Natural killer cell (primary cell): ENCODE data around the gene MEX3D. TPM values are rescaled to one million over a fixed set of nuclear protein-coding genes. Genes with fewer than 3 reads are reported as not detected.

Source experiments
- ATAC-seq, 3 donors: fragments of 150-1000 bp in 2 of 3; fragments of 200-7000 bp in 1 of 3; cut with Tn5 transposase; 1 replicate in 1 of 3; 2 replicates in 2 of 3; pipeline ENCODE4 v1.10.0; 2021; ENCODE audit warnings: mild to moderate bottlenecking in 2 of 3, moderate library complexity in 2 of 3
- DNase-seq, 2 donors: peaks; one replicate each; pipeline versions ENCODE4 v3.0.0 to v3.0.0-alpha.2; 2013 to 2021; ENCODE audit warnings: mixed read lengths in 1 of 2
- H3K27ac ChIP-seq: one replicate; pipeline ENCODE4 v1.5.1; 2013; ENCODE audit warnings: mild to moderate bottlenecking, low read length
- H3K27me3 ChIP-seq: one replicate; pipeline ENCODE4 v1.6.1; 2013; ENCODE audit warnings: low read length; ENCODE audit not compliant: control insufficient read depth, insufficient read depth
- H3K36me3 ChIP-seq: one replicate; pipeline ENCODE4 v1.6.1; 2013; ENCODE audit warnings: low read length; ENCODE audit not compliant: control insufficient read depth, insufficient read depth
- H3K4me1 ChIP-seq: one replicate; pipeline ENCODE4 v1.6.1; 2013; ENCODE audit warnings: low read length; ENCODE audit not compliant: control insufficient read depth, insufficient read depth
- H3K4me3 ChIP-seq: one replicate; pipeline ENCODE4 v1.5.1; 2013; ENCODE audit warnings: low read length
- H3K9me3 ChIP-seq: one replicate; pipeline ENCODE4 v1.6.1; 2013; ENCODE audit warnings: low read length; ENCODE audit not compliant: control insufficient read depth, insufficient read depth
- H3K27ac Mint-ChIP-seq, 2 donors: one replicate each; pipeline ENCODE4 v1.8.0; 2022; ENCODE audit warnings: mild to moderate bottlenecking in 2 of 2, mixed read lengths in 2 of 2, moderate library complexity in 1 of 2
- H3K27me3 Mint-ChIP-seq, 2 donors: one replicate each; pipeline ENCODE4 v1.8.0; 2022; ENCODE audit warnings: low read depth in 2 of 2, mixed read lengths in 2 of 2
- H3K36me3 Mint-ChIP-seq: one replicate; pipeline ENCODE4 v1.8.0; 2022; ENCODE audit warnings: mixed read lengths
- H3K4me1 Mint-ChIP-seq, 2 donors: one replicate each; pipeline ENCODE4 v1.8.0; 2022; ENCODE audit warnings: mixed read lengths in 2 of 2
- H3K4me3 Mint-ChIP-seq: one replicate; pipeline ENCODE4 v1.8.0; 2022; ENCODE audit warnings: mild to moderate bottlenecking, moderate library complexity, mixed read lengths
- H3K9me3 Mint-ChIP-seq, 2 donors: one replicate each; pipeline ENCODE4 v1.8.0; 2022; ENCODE audit warnings: mixed read lengths in 2 of 2
- WGBS: methylation state at CpG from one replicate; pipeline ENCODE4 v1.1.7; 2013; ENCODE audit warnings: missing lambda C conversion rate; ENCODE audit not compliant: insufficient coverage; 5-methylcytosine and 5-hydroxymethylcytosine counted together
- intact Hi-C: fragments of 100-400 bp; cut with micrococcal nuclease; formaldehyde crosslinking; loops from one replicate; pipeline ENCODE4 v1.14.2; 2022
- total RNA-seq, 4 donors: library from RNA; stranded (reverse); fragments of 120-200 nt in 1 of 4; gene quantifications; one replicate each; pipeline versions ENCODE4 v1.2.3 to v1.2.4, GENCODE V29; 2013 to 2022
- TF ChIP-seq, protein P1 (sequence below): fragments of 200-600 bp; IDR thresholded peaks from one replicate; pipeline ENCODE4 v1.8.0; 2022; ENCODE audit warnings: antibody characterized with exemption

The MEX3D gene
- total RNA-seq, 3 donors from 2014 or later (not counting 1 experiment from before 2014, with no cell fraction given) = 4.2 to 6.9 (median 4.4) TPM

DNA sequence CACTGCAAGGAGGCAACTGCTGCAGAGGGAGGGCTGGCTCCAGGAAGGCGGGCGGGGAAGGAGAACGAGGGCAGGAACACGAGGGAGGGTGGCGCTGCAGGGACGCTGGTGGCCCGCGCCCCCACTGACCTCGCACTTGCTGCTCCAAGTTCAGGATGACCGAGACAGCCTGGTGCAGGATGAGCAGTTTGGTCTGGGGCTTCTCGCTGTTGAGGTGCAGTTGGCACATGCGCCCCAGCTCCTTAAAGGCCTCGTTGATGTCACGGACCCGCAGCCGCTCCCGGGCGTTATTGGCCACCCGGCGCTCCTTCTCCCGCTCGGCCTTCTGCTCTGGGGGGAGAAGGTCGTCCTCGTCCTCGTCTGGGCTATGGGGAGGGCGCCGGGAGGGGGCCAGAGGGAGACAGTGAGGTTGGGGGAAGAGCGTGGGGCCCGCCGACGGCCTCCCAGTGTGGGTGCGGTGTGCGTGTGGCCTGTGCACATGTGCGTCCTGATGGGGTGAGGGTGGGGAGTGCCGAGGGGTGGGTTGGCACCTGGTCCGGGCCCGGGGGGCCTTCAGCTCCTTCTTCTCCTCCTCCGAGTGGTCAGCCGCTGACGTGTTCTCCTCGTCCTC is 47.1 kb upstream of the MEX3D start:
- Mint-ChIP-seq H3K27ac (peak overlapping the region in 1 of 2 donors; percentile 38), H3K4me3 (no peak overlapping the region), H3K36me3 (no peaks in the 10 kb centered on the region), H3K4me1 (peaks cover 0 to 7% of the 10 kb centered on the region in 2 donors), H3K27me3 (no peaks in the 10 kb centered on the region), H3K9me3 (no peaks in the 10 kb centered on the region)
- WGBS = 96% methylated on average over 41 of the region's 41 CpGs
- no peaks in the 10 kb centered on the region for H3K9me3 ChIP-seq
- H3K4me3 ChIP-seq = no peak overlapping the region
- no peak for DNase-seq
- no peak overlapping the region for H3K27ac ChIP-seq
- intact Hi-C loops = no loop called here
- H3K4me1 ChIP-seq = peaks cover 3% of the 10 kb centered on the region
- TF ChIP-seq, protein P1, sequence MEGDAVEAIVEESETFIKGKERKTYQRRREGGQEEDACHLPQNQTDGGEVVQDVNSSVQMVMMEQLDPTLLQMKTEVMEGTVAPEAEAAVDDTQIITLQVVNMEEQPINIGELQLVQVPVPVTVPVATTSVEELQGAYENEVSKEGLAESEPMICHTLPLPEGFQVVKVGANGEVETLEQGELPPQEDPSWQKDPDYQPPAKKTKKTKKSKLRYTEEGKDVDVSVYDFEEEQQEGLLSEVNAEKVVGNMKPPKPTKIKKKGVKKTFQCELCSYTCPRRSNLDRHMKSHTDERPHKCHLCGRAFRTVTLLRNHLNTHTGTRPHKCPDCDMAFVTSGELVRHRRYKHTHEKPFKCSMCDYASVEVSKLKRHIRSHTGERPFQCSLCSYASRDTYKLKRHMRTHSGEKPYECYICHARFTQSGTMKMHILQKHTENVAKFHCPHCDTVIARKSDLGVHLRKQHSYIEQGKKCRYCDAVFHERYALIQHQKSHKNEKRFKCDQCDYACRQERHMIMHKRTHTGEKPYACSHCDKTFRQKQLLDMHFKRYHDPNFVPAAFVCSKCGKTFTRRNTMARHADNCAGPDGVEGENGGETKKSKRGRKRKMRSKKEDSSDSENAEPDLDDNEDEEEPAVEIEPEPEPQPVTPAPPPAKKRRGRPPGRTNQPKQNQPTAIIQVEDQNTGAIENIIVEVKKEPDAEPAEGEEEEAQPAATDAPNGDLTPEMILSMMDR = no peak
- ATAC-seq = no peak
- H3K36me3 ChIP-seq = peaks cover 58% of the 10 kb centered on the region
- H3K27me3 ChIP-seq = no peaks in the 10 kb centered on the region

DNA sequence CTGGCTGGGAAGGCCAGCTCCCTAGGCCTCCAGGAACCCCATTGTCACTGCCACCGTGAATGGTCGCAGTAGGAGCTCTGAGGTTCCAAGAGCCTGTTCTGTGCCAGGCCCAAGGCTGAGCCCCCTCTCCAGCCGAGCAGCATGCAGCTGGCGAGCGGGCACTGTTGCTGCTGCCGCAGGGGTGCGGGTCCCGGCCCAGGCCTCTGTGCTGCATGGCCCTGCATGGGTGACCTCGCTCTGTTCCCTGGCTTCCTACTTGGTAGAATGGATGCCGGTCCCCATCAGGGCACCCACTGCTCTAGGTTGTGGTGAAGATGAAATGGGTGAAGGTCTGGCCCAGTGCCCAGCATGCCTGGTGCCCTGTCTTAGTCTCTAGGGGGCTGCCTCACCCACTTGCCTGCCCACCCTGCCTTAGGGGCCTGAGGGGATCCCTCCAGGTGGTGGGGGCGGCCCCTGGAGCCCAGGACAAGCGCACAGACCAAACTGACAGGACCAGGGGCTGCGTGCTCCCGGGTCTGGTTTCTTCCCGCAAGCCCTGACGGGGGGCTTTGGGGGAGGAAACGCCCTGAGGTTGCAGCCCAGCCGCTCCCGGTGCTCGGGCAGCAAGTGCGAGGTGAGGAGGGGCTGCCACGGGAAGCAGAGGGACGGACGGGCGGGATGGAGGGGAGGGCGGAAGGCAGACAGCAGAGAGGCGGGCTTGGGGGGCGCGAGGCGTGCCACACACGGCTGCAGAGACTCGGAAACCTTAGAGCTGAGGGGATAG is 45.9 kb upstream of the MEX3D start:
- no peaks in the 10 kb centered on the region for H3K27me3 Mint-ChIP-seq
- WGBS = 97% methylated on average over 32 of the region's 32 CpGs
- H3K9me3 Mint-ChIP-seq = no peaks in the 10 kb centered on the region
- no peak overlapping the region for H3K27ac ChIP-seq
- no peak for DNase-seq
- intact Hi-C loops = no loop called here
- no peak overlapping the region for H3K27ac Mint-ChIP-seq
- peaks cover 16% of the 10 kb centered on the region for H3K4me1 ChIP-seq
- H3K36me3 ChIP-seq = peaks cover 55% of the 10 kb centered on the region
- TF ChIP-seq, protein P1 = no peak
- no peak overlapping the region for H3K4me3 Mint-ChIP-seq
- H3K9me3 ChIP-seq = no peaks in the 10 kb centered on the region
- H3K27me3 ChIP-seq = no peaks in the 10 kb centered on the region
- ATAC-seq = no peak
- peaks cover 7 to 13% of the 10 kb centered on the region in 2 donors for H3K4me1 Mint-ChIP-seq
- H3K36me3 Mint-ChIP-seq = no peaks in the 10 kb centered on the region
- H3K4me3 ChIP-seq = no peak overlapping the region

DNA sequence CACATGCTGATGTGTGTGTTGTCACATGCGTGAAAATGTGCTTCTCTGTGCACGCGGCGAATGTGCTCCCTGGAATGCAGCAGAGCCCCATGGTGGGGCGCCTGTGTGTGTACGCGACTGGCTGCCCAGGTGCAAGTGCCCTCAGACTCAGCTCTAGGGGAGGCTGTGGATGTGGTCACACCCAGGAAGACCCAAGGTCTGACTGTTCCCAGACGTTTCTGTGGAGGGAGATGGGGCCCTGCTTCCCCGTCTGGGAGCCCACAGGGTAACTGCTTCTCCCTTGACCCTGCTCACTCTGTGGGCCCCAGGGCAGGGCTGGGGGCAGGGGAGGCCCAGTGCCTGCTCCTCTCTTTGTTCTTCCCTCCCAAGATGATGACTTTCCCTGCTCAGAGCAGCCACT is 45.0 kb upstream of the MEX3D start:
- Histone ChIP-seq H3K4me1 (peaks cover 25% of the 10 kb centered on the region), H3K27me3 (no peaks in the 10 kb centered on the region), H3K9me3 (no peaks in the 10 kb centered on the region), H3K36me3 (peaks cover 52% of the 10 kb centered on the region), H3K27ac (no peak overlapping the region), H3K4me3 (no peak overlapping the region)
- intact Hi-C loops = no loop called here
- peaks cover 15% of the 10 kb centered on the region in 2 donors for H3K4me1 Mint-ChIP-seq
- H3K27ac Mint-ChIP-seq = no peak overlapping the region
- TF ChIP-seq, protein P1 = no peak
- no peaks in the 10 kb centered on the region for H3K27me3 Mint-ChIP-seq
- H3K36me3 Mint-ChIP-seq = no peaks in the 10 kb centered on the region
- no peak overlapping the region for H3K4me3 Mint-ChIP-seq
- no peak for DNase-seq
- no peaks in the 10 kb centered on the region for H3K9me3 Mint-ChIP-seq
- ATAC-seq = no peak
- WGBS = 85% methylated on average over 9 of the region's 9 CpGs
